ENCODE measurements around the gene FUT3.

DNA sequence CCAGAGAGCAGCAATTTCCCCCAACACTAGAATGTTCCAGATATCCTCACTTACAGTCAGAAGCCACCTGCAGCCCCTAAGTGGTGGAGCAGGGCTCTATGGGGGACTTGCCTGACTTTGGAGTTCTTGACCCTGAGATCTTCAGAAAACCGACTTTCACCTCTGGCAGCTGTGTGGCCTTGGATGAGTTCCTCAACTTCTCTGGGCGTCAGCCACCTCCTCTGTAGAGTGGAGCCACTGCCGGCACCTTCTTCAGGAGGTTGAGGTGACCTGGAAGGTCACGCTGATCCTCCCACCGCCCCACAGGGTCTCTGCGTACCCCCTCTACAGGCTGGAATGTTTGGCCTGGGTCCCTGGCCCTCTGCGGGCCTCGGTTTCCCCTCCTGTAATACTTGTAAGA, 26.2 kb upstream of the FUT3 start:
- TF ChIP-seq, protein P1, sequence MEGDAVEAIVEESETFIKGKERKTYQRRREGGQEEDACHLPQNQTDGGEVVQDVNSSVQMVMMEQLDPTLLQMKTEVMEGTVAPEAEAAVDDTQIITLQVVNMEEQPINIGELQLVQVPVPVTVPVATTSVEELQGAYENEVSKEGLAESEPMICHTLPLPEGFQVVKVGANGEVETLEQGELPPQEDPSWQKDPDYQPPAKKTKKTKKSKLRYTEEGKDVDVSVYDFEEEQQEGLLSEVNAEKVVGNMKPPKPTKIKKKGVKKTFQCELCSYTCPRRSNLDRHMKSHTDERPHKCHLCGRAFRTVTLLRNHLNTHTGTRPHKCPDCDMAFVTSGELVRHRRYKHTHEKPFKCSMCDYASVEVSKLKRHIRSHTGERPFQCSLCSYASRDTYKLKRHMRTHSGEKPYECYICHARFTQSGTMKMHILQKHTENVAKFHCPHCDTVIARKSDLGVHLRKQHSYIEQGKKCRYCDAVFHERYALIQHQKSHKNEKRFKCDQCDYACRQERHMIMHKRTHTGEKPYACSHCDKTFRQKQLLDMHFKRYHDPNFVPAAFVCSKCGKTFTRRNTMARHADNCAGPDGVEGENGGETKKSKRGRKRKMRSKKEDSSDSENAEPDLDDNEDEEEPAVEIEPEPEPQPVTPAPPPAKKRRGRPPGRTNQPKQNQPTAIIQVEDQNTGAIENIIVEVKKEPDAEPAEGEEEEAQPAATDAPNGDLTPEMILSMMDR (IDR thresholded peaks at IDR 0.05; ENCODE audit: low read depth, low read length, missing input control): no peak
- TF ChIP-seq, protein P2, sequence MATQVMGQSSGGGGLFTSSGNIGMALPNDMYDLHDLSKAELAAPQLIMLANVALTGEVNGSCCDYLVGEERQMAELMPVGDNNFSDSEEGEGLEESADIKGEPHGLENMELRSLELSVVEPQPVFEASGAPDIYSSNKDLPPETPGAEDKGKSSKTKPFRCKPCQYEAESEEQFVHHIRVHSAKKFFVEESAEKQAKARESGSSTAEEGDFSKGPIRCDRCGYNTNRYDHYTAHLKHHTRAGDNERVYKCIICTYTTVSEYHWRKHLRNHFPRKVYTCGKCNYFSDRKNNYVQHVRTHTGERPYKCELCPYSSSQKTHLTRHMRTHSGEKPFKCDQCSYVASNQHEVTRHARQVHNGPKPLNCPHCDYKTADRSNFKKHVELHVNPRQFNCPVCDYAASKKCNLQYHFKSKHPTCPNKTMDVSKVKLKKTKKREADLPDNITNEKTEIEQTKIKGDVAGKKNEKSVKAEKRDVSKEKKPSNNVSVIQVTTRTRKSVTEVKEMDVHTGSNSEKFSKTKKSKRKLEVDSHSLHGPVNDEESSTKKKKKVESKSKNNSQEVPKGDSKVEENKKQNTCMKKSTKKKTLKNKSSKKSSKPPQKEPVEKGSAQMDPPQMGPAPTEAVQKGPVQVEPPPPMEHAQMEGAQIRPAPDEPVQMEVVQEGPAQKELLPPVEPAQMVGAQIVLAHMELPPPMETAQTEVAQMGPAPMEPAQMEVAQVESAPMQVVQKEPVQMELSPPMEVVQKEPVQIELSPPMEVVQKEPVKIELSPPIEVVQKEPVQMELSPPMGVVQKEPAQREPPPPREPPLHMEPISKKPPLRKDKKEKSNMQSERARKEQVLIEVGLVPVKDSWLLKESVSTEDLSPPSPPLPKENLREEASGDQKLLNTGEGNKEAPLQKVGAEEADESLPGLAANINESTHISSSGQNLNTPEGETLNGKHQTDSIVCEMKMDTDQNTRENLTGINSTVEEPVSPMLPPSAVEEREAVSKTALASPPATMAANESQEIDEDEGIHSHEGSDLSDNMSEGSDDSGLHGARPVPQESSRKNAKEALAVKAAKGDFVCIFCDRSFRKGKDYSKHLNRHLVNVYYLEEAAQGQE (IDR thresholded peaks at IDR 0.05): no peak
- TF ChIP-seq TAF1 (conservative IDR thresholded peaks at IDR 0.05) (no peak), ZBTB33 (IDR thresholded peaks at IDR 0.05) (no peak), RAD21 (IDR thresholded peaks at IDR 0.05) (no peak)
